Raji (cell line): Measurements from ENCODE around the gene CCDC146.

Experiments used
- POLR2A ChIP-seq: IDR thresholded peaks from 2 replicates; pipeline ENCODE4 v1.6.1; 2011; ENCODE audit warnings: low read depth, low read length, control low read depth; ENCODE audit not compliant: insufficient read depth

Gene CCDC146

GRCh38 chr7:77338260-77338659, 215.8 kb downstream of the CCDC146 start:
- no peak for TF ChIP-seq POLR2A

DNA sequence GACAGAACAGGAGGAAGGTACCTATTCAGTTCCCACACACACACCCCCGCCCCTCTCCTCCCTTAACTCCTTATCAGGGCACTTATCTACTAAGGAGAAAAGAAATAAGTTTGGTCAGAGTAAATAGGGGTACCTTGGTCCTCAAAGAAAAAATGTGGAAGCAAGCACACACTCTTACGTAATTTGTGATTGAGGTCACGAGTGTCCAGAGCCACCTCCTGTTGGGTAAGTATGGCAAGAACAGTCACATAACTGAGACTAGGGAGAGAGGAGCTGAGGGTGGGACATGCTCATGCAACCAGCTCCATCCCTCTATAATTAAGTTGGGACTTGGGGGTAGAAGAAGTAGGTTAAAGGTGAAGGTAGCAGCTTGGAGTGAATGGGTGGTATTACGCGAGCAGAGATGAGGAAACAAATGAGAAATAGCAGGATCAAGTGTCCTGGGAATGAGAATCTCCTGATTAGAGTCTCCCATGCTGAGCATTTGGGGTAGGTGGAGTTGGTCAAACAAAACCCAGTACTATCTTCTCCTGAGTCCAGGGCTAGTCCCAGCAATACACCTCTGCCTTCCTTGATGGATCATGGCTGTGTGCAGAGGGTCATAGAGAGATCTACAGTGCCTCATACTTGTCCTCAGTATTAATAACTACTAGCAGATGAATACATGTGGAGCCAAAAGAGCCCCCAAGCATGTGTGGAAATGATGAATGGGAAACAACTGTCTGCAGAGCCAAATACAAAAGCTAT, 216.6 kb downstream of the CCDC146 start:
- TF ChIP-seq POLR2A, result no peak

- no peak for TF ChIP-seq POLR2A
Measured at GRCh38 chr7:77339726-77340125, 217.3 kb downstream of the CCDC146 start.
